WTC11 (cell line): ENCODE data around the gene CDCA5. TPM values are rescaled to one million over a fixed set of nuclear protein-coding genes. Genes with fewer than 3 reads are reported as not detected.
A peak's percentile ranks its signal among the peaks of the same experiment; 100 is the strongest.

Source experiments
- CREM ChIP-seq: sonication (generic); formaldehyde crosslinking; IDR thresholded peaks from 2 replicates; pipeline ENCODE4 v1.8.1; 2022; ENCODE audit warnings: mild to moderate bottlenecking, missing genetic modification reagents, moderate library complexity
- EMX1 ChIP-seq: fragments of 250-450 bp; sonication (Bioruptor Pico); IDR thresholded peaks from 2 replicates; pipeline ENCODE4 v1.8.0; 2021; ENCODE audit warnings: mild to moderate bottlenecking
- ETV6 ChIP-seq: sonication (generic); formaldehyde crosslinking; IDR thresholded peaks from 2 replicates; pipeline ENCODE4 v1.8.1; 2022; ENCODE audit warnings: mild to moderate bottlenecking, missing genetic modification reagents
- GABPB1 ChIP-seq: sonication (generic); formaldehyde crosslinking; IDR thresholded peaks from 2 replicates; pipeline ENCODE4 v1.8.1; 2023; ENCODE audit warnings: mild to moderate bottlenecking, missing genetic modification reagents
- GRHL2 ChIP-seq: fragments of 250-450 bp; sonication (Bioruptor Pico); IDR thresholded peaks from 2 replicates; pipeline ENCODE4 v1.8.0; 2022; ENCODE audit warnings: mild to moderate bottlenecking, moderate library complexity; ENCODE audit not compliant: insufficient replicate concordance, severe bottlenecking
- GTF2I ChIP-seq: fragments of 250-450 bp; sonication (Bioruptor Pico); conservative IDR thresholded peaks from 2 replicates; pipeline ENCODE4 v1.4.0; 2021; ENCODE audit warnings: mild to moderate bottlenecking
- HMGA2 ChIP-seq: fragments of 250-450 bp; sonication (Bioruptor Pico); IDR thresholded peaks from 2 replicates; pipeline ENCODE4 v1.4.0; 2021; ENCODE audit warnings: mild to moderate bottlenecking, moderate library complexity
- NFATC4 ChIP-seq: fragments of 250-450 bp; sonication (Bioruptor Pico); IDR thresholded peaks from 2 replicates; pipeline ENCODE4 v1.9.0; 2021; ENCODE audit warnings: mild to moderate bottlenecking
- SMAD3 ChIP-seq: sonication (generic); formaldehyde crosslinking; IDR thresholded peaks from 2 replicates; pipeline ENCODE4 v1.8.0; 2022; ENCODE audit warnings: missing genetic modification reagents, mild to moderate bottlenecking, borderline replicate concordance
- SMAD4 ChIP-seq: sonication (generic); formaldehyde crosslinking; IDR thresholded peaks from 2 replicates; pipeline ENCODE4 v1.8.0; 2022; ENCODE audit warnings: mild to moderate bottlenecking, missing genetic modification reagents
- SP1 ChIP-seq: sonication (generic); formaldehyde crosslinking; conservative IDR thresholded peaks from 2 replicates; pipeline ENCODE4 v1.8.1; 2022; ENCODE audit warnings: missing genetic modification reagents
- TCF7 ChIP-seq: sonication (generic); formaldehyde crosslinking; IDR thresholded peaks from 2 replicates; pipeline ENCODE4 v1.8.0; 2022; ENCODE audit warnings: mild to moderate bottlenecking, low read depth, missing genetic modification reagents, moderate library complexity
- ZNF138 ChIP-seq: sonication (generic); formaldehyde crosslinking; conservative IDR thresholded peaks from 2 replicates; pipeline ENCODE4 v1.8.1; 2022; ENCODE audit warnings: mild to moderate bottlenecking, moderate library complexity, missing genetic modification reagents
- ZNF263 ChIP-seq: sonication (generic); formaldehyde crosslinking; IDR thresholded peaks from 2 replicates; pipeline ENCODE4 v1.8.1; 2022; ENCODE audit warnings: low read depth, mild to moderate bottlenecking, moderate library complexity, missing genetic modification reagents
- ZNF396 ChIP-seq: fragments of 250-450 bp; sonication (Bioruptor Pico); IDR thresholded peaks from 2 replicates; pipeline ENCODE4 v1.8.0; 2021; ENCODE audit warnings: mild to moderate bottlenecking, moderate library complexity, borderline replicate concordance
- ZNF416 ChIP-seq: fragments of 250-450 bp; sonication (Bioruptor Pico); IDR thresholded peaks from 2 replicates; pipeline ENCODE4 v1.9.0; 2021; ENCODE audit warnings: mild to moderate bottlenecking, inconsistent platforms
- total RNA-seq: library from RNA; stranded (reverse); gene quantifications from 3 replicates; pipeline ENCODE4 v1.2.3, GENCODE V29; 2021
- TF ChIP-seq, protein P1 (sequence below): sonication (generic); formaldehyde crosslinking; conservative IDR thresholded peaks from 2 replicates; pipeline ENCODE4 v1.8.1; 2023; ENCODE audit warnings: mild to moderate bottlenecking, low read depth, missing genetic modification reagents, moderate library complexity
- TF ChIP-seq, protein P2 (sequence below): sonication (generic); formaldehyde crosslinking; IDR thresholded peaks from 2 replicates; pipeline ENCODE4 v1.8.1; 2023; ENCODE audit warnings: mild to moderate bottlenecking, missing genetic modification reagents
- TF ChIP-seq, protein P3 (sequence below): sonication (generic); formaldehyde crosslinking; IDR thresholded peaks from 2 replicates; pipeline ENCODE4 v1.8.0; 2022; ENCODE audit warnings: missing genetic modification reagents
- TF ChIP-seq, protein P4 (sequence below): fragments of 250-450 bp; sonication (Bioruptor Pico); conservative IDR thresholded peaks from 2 replicates; pipeline ENCODE4 v1.9.0; 2021; ENCODE audit warnings: mild to moderate bottlenecking
- TF ChIP-seq, protein P5 (sequence below): fragments of 250-450 bp; sonication (Bioruptor Pico); IDR thresholded peaks from 2 replicates; pipeline ENCODE4 v1.9.0; 2021; ENCODE audit warnings: moderate library complexity, mild to moderate bottlenecking, inconsistent platforms, borderline replicate concordance
- TF ChIP-seq, protein P6 (sequence below): fragments of 250-450 bp; sonication (Bioruptor Pico); IDR thresholded peaks from 2 replicates; pipeline ENCODE4 v1.9.0; 2021; ENCODE audit warnings: mild to moderate bottlenecking
- TF ChIP-seq, protein P7 (sequence below): sonication (generic); formaldehyde crosslinking; IDR thresholded peaks from 2 replicates; pipeline ENCODE4 v1.8.1; 2022; ENCODE audit warnings: mild to moderate bottlenecking, missing genetic modification reagents, moderate library complexity, borderline replicate concordance

Gene CDCA5
- total RNA-seq, 1 experiment from 2014 or later = 95.9 TPM

DNA sequence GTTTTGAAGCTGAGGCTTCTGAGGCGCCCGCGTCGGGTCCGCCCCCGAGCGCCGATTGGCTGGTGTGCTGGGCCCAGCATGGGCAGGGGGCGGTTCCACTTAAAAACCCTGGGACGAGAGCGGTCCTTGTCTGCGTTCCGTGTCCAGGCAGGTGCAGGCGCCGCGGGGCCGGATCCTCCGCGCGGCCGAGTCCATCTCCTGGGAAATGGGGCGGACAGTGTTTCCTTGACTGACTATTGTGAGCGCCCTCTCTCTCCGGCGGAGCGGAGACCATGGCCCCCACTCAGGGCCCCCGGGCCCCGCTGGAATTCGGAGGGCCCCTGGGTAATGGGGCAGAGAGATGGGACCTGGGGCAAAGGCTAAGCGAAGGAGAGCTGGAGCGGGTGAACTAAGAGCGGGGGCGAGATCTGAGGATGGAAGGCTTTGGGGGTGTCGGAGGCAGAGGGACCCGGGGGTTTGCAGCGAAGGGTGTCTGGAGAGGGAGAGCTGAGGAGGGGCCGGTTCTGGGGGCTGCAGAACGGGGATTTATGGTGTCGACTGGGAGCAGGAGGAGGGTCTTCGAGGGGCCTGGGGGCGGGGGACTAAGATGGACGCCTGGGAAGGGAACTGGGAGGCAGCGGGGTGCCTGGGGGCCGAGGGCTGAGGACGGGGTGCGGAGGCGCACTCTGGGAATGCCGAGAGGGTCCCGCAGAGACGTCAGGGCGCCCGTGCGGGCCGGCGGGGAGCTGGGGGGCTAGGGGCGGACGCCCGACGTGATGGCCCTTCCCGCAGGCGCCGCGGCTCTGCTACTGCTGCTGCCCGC lies 28.1 kb upstream of the CDCA5 start, which contains the start of gene TM7SF2 (continued):
- TF ChIP-seq, protein P1, sequence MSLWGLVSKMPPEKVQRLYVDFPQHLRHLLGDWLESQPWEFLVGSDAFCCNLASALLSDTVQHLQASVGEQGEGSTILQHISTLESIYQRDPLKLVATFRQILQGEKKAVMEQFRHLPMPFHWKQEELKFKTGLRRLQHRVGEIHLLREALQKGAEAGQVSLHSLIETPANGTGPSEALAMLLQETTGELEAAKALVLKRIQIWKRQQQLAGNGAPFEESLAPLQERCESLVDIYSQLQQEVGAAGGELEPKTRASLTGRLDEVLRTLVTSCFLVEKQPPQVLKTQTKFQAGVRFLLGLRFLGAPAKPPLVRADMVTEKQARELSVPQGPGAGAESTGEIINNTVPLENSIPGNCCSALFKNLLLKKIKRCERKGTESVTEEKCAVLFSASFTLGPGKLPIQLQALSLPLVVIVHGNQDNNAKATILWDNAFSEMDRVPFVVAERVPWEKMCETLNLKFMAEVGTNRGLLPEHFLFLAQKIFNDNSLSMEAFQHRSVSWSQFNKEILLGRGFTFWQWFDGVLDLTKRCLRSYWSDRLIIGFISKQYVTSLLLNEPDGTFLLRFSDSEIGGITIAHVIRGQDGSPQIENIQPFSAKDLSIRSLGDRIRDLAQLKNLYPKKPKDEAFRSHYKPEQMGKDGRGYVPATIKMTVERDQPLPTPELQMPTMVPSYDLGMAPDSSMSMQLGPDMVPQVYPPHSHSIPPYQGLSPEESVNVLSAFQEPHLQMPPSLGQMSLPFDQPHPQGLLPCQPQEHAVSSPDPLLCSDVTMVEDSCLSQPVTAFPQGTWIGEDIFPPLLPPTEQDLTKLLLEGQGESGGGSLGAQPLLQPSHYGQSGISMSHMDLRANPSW (CRISPR knock-in tag) = no peak
- no peak for TF ChIP-seq GRHL2 (CRISPR knock-in tag)
- TF ChIP-seq TCF7 (CRISPR knock-in tag) = peak; percentile 34; the same call in 1 of the 2 replicates
- no peak for TF ChIP-seq ZNF138 (CRISPR knock-in tag)
- TF ChIP-seq SMAD3 (CRISPR knock-in tag) = peak; percentile 60; the same call in 1 of the 2 replicates
- TF ChIP-seq, protein P2, sequence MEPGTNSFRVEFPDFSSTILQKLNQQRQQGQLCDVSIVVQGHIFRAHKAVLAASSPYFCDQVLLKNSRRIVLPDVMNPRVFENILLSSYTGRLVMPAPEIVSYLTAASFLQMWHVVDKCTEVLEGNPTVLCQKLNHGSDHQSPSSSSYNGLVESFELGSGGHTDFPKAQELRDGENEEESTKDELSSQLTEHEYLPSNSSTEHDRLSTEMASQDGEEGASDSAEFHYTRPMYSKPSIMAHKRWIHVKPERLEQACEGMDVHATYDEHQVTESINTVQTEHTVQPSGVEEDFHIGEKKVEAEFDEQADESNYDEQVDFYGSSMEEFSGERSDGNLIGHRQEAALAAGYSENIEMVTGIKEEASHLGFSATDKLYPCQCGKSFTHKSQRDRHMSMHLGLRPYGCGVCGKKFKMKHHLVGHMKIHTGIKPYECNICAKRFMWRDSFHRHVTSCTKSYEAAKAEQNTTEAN (CRISPR knock-in tag) = 0 out of 2 replicates have a peak, but pooled peaks have one; percentile 21
- TF ChIP-seq ZNF416 (CRISPR knock-in tag) = peak; percentile 44; the same call in 1 of the 2 replicates
- TF ChIP-seq, protein P3, sequence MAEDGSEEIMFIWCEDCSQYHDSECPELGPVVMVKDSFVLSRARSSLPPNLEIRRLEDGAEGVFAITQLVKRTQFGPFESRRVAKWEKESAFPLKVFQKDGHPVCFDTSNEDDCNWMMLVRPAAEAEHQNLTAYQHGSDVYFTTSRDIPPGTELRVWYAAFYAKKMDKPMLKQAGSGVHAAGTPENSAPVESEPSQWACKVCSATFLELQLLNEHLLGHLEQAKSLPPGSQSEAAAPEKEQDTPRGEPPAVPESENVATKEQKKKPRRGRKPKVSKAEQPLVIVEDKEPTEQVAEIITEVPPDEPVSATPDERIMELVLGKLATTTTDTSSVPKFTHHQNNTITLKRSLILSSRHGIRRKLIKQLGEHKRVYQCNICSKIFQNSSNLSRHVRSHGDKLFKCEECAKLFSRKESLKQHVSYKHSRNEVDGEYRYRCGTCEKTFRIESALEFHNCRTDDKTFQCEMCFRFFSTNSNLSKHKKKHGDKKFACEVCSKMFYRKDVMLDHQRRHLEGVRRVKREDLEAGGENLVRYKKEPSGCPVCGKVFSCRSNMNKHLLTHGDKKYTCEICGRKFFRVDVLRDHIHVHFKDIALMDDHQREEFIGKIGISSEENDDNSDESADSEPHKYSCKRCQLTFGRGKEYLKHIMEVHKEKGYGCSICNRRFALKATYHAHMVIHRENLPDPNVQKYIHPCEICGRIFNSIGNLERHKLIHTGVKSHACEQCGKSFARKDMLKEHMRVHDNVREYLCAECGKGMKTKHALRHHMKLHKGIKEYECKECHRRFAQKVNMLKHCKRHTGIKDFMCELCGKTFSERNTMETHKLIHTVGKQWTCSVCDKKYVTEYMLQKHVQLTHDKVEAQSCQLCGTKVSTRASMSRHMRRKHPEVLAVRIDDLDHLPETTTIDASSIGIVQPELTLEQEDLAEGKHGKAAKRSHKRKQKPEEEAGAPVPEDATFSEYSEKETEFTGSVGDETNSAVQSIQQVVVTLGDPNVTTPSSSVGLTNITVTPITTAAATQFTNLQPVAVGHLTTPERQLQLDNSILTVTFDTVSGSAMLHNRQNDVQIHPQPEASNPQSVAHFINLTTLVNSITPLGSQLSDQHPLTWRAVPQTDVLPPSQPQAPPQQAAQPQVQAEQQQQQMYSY (CRISPR knock-in tag) = peak; percentile 52; the same call in 1 of the 2 replicates
- peak; percentile 82; the same call in 1 of the 2 replicates for TF ChIP-seq CREM
- TF ChIP-seq EMX1 = 0 out of 2 replicates have a peak, but pooled peaks have one; percentile 70
- TF ChIP-seq ZNF263 (CRISPR knock-in tag) = no peak
- TF ChIP-seq NFATC4 (CRISPR knock-in tag) = peak; percentile 80; the same call in 1 of the 2 replicates
- TF ChIP-seq, protein P4, sequence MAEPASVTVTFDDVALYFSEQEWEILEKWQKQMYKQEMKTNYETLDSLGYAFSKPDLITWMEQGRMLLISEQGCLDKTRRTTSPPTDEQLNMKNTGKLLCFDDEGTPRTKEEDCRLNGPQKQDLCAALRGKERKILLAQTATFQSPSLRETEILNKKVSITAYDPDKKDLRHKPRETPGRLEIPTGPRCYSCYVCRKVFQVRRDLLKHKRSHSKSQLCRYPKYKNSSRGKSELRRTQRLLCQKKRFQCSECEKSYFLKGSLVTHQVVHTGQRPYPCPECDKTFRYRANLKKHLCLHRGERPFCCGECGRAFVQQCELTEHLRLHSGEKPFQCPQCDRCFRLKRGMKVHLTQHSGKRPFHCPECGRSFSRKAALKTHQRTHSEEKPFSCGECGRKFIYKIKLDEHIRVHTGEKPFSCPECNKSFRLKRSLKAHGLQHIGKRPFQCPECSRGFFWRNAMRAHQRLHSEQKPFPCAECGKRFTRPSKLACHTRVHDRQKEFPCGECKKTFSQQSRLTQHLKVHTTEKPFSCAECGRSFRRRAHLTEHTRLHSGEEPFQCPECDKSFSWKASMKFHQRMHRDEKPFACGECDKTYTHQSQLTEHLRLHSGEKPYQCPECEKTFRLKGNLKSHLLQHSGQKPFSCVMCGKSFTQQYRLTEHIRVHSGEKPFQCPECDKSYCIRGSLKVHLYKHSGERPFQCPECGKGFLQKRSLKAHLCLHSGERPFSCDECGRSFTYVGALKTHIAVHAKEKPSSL (CRISPR knock-in tag) = 0 out of 2 replicates have a peak, but pooled peaks have one; percentile 41
- TF ChIP-seq, protein P5, sequence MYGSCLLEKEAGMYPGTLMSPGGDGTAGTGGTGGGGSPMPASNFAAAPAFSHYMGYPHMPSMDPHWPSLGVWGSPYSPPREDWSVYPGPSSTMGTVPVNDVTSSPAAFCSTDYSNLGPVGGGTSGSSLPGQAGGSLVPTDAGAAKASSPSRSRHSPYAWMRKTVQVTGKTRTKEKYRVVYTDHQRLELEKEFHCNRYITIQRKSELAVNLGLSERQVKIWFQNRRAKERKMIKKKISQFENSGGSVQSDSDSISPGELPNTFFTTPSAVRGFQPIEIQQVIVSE (CRISPR knock-in tag) = no peak
- TF ChIP-seq ZNF396 (CRISPR knock-in tag) = no peak
- TF ChIP-seq, protein P6, sequence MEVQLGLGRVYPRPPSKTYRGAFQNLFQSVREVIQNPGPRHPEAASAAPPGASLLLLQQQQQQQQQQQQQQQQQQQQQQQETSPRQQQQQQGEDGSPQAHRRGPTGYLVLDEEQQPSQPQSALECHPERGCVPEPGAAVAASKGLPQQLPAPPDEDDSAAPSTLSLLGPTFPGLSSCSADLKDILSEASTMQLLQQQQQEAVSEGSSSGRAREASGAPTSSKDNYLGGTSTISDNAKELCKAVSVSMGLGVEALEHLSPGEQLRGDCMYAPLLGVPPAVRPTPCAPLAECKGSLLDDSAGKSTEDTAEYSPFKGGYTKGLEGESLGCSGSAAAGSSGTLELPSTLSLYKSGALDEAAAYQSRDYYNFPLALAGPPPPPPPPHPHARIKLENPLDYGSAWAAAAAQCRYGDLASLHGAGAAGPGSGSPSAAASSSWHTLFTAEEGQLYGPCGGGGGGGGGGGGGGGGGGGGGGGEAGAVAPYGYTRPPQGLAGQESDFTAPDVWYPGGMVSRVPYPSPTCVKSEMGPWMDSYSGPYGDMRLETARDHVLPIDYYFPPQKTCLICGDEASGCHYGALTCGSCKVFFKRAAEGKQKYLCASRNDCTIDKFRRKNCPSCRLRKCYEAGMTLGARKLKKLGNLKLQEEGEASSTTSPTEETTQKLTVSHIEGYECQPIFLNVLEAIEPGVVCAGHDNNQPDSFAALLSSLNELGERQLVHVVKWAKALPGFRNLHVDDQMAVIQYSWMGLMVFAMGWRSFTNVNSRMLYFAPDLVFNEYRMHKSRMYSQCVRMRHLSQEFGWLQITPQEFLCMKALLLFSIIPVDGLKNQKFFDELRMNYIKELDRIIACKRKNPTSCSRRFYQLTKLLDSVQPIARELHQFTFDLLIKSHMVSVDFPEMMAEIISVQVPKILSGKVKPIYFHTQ (CRISPR knock-in tag) = peak; percentile 73
- TF ChIP-seq SMAD4 (CRISPR knock-in tag) = no peak
- TF ChIP-seq HMGA2 (CRISPR knock-in tag) = 0 out of 2 replicates have a peak, but pooled peaks have one; percentile 5
- no peak for TF ChIP-seq GABPB1
- no peak for TF ChIP-seq ETV6
- TF ChIP-seq, protein P7, sequence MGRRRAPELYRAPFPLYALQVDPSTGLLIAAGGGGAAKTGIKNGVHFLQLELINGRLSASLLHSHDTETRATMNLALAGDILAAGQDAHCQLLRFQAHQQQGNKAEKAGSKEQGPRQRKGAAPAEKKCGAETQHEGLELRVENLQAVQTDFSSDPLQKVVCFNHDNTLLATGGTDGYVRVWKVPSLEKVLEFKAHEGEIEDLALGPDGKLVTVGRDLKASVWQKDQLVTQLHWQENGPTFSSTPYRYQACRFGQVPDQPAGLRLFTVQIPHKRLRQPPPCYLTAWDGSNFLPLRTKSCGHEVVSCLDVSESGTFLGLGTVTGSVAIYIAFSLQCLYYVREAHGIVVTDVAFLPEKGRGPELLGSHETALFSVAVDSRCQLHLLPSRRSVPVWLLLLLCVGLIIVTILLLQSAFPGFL (CRISPR knock-in tag) = peak; percentile 77; the same call in 1 of the 2 replicates
- TF ChIP-seq GTF2I (CRISPR knock-in tag) = no peak
- peak; percentile 91 for TF ChIP-seq SP1 (CRISPR knock-in tag)
